RWPE1 (cell line): Measurements from ENCODE around the gene MOV10.

ENCODE experiments used
- CTCF ChIA-PET: fragments of 350-600 bp; sonication (Branson Sonifier 250); formaldehyde crosslinking; extraction: SDS; loops from one replicate; lab custom pipeline; 2021; lab: Yijun Ruan, JAX
- POLR2A ChIA-PET: fragments of 400-600 bp; formaldehyde crosslinking; extraction: SDS; loops from one replicate; lab custom pipeline; 2020; ENCODE audit warnings: antibody characterized with exemption; ENCODE audit not compliant: low non-redundant PET; lab: Yijun Ruan, JAX
- DNase-seq: peaks from one replicate; pipeline ENCODE4 v3.0.0; 2012; ENCODE audit warnings: low spot score
- H3K27ac ChIP-seq: fragments of 450-650 bp; 2 replicates; pipeline ENCODE4 v1.5.1; 2017
- CTCF ChIP-seq: fragments of 450-650 bp; conservative IDR thresholded peaks from 2 replicates; pipeline ENCODE4 v1.5.1; 2017; ENCODE audit warnings: low read depth, mild to moderate bottlenecking

The MOV10 gene

DNA sequence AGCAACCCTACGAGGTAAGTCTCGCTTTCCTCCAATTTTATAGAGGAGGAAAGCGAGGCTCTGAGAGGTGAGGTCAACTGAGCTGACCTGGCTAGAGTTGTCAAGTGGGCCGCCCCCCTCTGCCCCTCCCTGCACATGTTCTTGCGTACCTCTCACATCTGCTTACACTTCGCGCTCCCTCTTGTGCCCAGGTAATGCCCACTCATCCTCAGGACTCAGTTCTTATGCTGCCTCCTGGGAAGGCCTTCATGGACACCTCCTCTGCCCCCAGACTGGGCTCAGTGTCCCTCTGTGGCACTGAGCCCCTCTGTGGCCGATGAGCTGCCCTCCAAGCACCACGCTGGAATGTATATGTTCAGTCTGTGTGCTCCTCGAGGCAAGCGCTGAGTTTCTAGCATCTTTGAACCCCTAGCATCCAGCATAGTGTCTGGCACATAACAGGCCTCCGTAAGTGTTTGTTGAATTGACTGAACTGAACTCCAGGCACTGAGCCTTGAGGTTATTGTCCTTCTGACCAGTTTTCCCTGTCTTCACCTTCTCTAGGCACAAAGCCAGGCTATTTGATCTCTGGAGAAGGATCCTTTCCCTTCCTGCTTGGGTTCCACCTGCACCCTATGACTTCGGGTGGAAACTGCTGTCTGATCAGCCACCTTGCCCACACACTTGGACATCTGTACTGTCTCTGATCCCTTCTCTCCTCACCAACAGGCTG, 13.5 kb downstream of the MOV10 start:
- no peak for DNase-seq
- POLR2A ChIA-PET, result no interaction called here
- CTCF ChIA-PET, result no interaction called here
- peak overlapping the region; percentile 80 for H3K27ac ChIP-seq
- TF ChIP-seq CTCF, result no peak

GRCh38 chr1:112688781-112689193, 14.3 kb downstream of the MOV10 start:
- peak overlapping the region; percentile 80 for H3K27ac ChIP-seq
- POLR2A ChIA-PET, result no interaction called here
- DNase-seq, result no peak
- no peak for TF ChIP-seq CTCF
- CTCF ChIA-PET, result no interaction called here

DNA sequence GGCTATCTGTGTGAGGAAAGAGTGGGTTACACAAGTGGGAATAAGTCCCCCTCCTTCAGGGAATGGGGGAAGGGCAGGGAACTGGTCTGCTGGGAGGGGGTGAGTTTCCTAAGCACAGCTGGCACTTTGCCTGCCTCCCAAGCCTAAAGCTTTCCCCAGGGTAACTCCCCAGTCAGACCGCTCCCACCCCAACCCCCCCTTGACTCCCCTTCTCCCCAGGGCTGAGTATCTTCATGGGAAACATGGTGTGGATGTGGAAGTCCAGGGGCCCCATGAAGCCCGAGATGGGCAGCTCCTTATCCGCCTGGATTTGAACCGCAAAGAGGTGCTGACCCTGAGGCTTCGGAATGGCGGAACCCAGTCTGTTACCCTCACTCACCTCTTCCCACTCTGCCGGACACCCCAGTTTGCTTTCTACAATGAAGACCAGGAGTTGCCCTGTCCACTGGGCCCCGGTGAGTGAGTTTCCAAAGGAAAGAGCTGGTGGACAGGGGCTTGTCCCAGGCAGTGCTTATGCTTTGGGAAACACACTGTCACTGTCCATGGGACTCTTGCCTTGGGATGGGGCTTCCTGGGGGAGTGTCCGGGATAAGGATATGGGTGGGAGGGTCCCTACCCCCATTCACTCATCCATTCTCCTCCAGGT, 14.9 kb downstream of the MOV10 start:
- no peak for DNase-seq
- POLR2A ChIA-PET, result no interaction called here
- TF ChIP-seq CTCF, result no peak
- CTCF ChIA-PET, result no interaction called here
- H3K27ac ChIP-seq, result peak overlapping the region; percentile 80; the same call in 1 of the 2 replicates

DNA sequence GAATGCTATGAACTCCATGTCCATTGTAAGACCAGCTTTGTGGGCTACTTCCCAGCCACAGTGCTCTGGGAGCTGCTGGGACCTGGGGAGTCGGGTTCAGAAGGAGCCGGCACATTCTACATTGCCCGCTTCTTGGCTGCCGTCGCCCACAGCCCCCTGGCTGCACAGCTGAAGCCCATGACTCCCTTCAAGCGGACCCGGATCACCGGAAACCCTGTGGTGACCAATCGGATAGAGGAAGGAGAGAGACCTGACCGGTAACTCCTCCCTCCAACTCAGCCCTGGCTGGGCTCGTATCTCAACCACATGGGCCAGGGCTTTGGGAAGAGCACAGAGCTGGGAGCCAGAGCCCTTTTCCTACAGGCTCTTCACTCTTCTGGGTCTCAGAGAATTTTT, 15.4 kb downstream of the MOV10 start:
- ChIA-PET POLR2A (no interaction called here), CTCF (no interaction called here)
- no peak for DNase-seq
- H3K27ac ChIP-seq, result no peak overlapping the region; the same call in 1 of the 2 replicates
- TF ChIP-seq CTCF, result no peak

- ChIA-PET POLR2A (no interaction called here), CTCF (interaction anchor here (0.7 kb wide), 1 partner anchor 79 kb away, joined by 3 read pairs; no protein-coding TSS in a partner anchor)
- no peak for DNase-seq
- no peak for TF ChIP-seq CTCF
- no peak overlapping the region for H3K27ac ChIP-seq
Measured at GRCh38 chr1:112692681-112693080, 18.2 kb downstream of the MOV10 start.

- ChIA-PET CTCF (no interaction called here), POLR2A (no interaction called here)
Measured at GRCh38 chr1:112693821-112694220, 19.4 kb downstream of the MOV10 start.

More at GRCh38 chr1:112693821-112694220, 19.4 kb downstream of the MOV10 start:
- H3K27ac ChIP-seq, result no peak overlapping the region
- no peak for TF ChIP-seq CTCF
- DNase-seq, result no peak
